ENCODE measurements around the gene ZNF174.
A peak's percentile ranks its signal among the peaks of the same experiment; 100 is the strongest.

Gene ZNF174

DNA sequence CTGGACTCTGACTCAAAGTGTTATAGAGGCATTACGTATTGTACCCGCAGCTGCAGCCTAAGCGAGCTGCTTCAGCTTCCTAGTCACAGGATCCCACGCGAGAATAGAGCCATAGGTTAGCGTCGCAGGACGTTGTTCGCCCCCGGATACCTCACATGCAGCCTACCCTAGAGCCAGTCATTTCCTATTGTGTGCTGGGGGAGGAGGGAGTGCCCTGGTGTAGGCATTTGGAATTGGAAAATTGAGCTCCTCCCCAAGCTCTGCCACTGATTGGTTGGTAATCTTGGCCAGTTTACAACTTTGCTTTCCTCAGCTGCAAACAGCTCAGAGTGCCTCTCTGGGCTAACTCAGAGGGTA, 43.0 kb downstream of the ZNF174 start:
- DNase-seq = no peak

- DNase-seq = no peak
Measured at GRCh38 chr16:3454093-3454492, 53.1 kb downstream of the ZNF174 start.

- DNase-seq = no peak
Measured at GRCh38 chr16:3454631-3455147, 53.7 kb downstream of the ZNF174 start.

DNA sequence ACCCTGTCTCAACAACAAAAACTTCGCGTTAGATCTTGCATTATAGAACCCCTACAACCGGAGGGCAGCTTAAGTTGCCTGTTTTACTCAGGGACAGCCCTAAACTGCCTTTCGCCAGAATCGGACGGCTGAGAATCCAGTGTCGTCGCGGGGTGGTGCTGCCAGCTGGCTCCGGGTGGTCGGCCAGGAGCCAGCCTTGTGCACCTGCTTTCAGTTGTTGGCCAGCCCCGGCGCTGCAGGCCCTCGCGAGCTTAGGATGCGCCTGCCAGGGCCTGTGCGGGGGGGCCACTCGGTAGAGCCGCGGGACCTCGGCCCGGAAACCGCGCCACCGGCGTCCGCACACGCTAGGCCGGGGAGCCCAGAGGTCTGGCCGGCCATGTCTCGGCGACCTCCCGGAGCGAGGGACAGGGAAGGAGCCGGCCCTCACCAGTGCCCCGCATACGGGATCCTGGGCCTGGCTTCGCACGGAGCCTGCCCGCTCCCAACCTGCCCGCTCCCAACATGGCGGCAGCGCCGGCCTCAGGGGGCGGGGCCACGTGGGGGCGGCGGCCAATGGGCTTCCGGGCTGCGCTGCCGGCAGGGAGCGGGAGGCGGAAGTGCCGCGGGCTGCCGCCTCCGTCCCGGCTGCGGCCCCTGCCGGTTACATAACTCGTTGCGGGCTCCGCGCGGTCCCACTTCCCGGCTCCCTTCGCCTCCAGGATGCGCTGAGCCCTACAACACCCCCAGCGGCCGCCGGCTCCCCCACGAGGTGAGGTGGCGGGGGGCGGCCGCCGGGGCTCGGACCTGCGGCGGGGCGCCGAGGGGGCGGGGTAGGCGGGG, 56.6 kb downstream of the ZNF174 start:
- DNase-seq = peak; percentile 62

DNA sequence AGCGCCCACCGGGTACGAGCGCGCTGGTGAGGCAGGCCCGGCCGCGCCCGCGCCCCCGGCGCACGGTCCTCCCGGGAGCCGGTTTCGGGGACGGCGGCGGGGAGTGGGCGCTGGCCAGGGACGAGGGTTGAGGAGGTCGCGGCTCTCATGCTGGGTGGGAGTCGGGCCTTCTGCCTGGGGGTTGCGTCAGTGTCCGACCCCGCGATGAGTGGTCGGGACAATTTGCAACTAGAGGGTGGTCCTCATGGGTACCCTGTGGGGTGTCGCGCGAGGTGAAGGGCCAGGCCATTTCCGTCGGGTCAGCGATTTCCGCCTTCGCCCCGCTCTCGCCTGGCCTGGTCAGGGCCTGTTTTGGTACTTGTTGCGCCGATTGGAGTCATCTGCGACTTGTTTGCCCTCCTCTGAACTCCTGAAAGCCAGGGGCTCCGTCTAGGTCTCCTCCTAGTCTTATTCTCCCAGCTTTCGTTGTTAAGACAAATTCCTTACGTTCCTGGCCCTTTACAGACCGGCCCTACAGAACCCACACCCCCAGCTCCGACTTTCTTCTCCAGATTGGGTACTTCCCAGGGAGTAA, 57.4 kb downstream of the ZNF174 start:
- no peak for DNase-seq

DNA sequence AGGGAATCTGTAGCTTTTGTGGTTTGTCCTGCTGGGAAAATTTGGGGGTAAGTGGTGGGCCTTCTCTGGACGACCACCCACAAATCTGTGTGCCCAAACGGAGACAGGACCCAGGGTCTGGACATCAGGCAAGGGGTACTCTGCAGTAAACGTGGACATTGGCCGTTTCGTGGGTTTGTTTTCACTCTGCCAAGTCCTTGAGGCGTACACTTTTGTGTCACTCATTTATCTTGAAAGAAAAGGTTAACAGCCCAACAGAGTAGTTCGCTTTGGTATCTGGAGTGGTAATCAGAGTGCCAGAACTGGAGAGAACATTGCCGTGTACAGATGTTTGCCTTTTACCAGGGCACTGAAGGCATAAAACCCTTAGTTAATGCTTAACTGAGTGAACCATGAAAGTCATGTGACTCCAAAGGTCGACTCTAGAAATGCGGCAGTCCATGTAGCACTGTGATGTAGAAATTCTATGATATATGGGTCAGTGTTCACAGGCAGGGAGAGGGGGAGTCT, 57.9 kb downstream of the ZNF174 start:
- no peak for DNase-seq

Measured in NCI-H187 treated with DMSO at 0.1 percent for 48 hours (cell line).